Activated naive CD4-positive, alpha-beta T cell treated with anti-CD3 and anti-CD28 coated beads, Interleukin-2, amount 50 U/mL, for 16 hours (primary cell): ENCODE measurements around the gene NSFL1C.
"Not testable (repeated sequence)": the region's sequence is repeated elsewhere in the genome, so short reads cannot be mapped to it uniquely, and the experiment has no call there.

Experiments
- DNase-seq: peaks from one replicate; pipeline ENCODE4 v3.0.0-alpha.2; 2020

Gene NSFL1C

DNA sequence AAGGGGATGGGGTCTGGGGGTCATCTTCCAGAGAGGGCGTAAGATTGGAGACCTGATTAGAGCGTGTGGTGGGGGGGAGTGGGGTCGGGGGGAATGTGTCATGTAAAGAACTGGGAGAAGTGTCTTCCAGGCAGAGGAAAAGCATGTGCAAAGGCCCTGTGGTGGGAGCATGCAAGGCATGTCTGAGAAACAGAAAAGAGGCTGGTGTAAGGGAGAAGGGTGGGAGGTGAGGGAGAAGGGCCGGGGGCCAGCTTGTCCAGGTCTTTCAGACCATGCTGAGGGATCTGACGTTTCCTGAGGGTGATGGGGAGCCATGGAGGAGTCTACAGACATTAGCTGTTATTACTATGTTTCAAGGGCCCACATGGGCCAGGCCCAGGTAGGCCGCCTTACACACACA is 43.4 kb downstream of the NSFL1C start:
- DNase-seq = no peak

DNA sequence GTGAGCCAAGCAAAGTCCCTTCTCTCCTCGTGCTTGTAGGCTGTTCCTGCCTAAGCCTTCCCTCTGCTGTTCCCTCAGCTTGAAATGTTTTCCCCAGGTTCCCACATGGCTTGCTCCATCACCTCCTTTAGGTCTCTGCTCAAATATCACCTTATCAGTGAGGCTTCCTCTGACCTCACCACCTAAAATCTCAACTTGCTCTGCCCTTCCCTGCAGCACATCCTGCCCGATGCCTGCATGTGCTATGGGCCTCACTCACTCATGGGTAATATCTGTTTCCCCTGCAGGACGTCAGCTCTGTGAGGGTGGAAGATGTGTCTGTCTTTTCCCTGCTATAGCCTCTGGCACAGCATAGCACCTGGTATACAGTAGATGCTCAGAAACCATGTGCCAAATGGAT is 43.9 kb downstream of the NSFL1C start:
- no peak for DNase-seq

DNA sequence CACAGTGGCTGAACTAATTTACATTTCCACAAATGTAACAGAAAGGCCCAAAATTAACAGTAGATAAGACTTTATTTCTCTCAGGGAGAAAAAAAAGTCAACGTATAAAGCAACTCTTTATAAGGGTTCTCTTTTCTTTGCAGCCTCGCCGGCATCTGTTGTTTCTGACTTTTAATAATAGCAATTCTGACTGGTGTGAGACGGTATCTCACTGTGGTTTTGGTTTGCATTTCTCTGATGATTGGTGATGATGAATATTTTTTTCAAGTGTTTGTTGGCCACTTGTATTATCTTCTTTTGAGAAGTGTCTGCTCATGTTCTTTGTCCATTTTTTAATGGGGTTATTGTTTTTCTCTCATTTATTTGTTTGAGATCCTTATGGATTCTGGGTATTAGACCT is 46.6 kb downstream of the NSFL1C start:
- DNase-seq = no peak

DNA sequence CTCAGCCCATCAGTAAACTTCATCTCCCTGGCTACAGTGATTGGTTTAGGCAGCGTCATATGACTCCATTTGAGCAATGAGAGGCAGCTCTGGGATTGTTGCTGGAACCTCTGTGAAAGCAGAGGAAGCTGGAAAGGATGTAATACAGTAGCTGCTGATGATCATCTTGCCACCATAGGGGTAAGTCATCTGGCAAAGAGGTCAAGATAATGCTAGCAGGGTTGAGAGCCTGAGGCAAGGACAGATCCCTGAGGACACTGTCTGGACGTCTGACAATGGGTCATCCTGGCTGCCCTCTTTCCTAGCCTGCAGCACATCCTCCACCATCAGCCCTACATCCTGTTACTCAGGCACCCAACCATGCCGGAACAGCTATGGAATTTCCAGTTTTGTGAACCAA is 48.3 kb downstream of the NSFL1C start:
- DNase-seq = no peak

DNA sequence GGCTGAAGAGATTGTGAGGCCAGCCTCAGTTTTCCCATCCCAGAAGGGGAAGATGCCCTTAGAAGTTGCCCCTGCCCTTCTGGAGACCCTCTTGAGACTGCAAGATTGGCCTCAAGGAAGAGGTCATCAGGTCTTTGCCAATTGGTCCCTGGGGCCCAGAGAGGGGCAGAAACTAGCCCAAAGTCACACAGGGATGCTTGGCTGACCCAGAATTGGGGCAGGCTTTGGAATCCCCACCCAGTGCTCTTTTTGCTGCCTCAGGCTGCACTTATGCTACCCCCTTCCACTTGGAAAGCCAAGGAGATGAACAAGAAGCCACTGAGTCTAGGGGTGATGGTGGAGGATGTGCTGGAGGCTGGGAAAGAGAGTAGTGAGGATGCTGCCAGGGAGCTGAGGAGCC is 48.9 kb downstream of the NSFL1C start:
- no peak for DNase-seq

DNA sequence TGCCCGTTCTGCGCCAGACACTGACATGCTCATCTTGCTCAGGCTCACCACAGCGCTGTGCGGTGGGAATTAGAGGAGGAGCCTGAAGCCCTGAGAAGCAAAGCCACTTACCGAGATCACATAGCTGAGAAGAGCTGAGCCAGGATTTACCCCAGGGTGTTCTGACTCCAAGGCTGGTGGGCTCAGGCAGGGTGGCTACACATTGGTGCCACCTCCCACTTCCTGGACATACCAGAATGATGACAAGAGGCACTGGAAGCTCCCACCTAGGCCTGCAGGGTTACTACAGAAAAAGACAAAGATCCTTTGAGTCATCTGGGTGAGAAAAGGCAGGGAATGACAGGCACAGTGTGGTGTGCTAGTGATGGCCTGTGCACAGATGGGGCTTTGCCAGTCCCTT is 49.4 kb downstream of the NSFL1C start:
- no peak for DNase-seq

DNA sequence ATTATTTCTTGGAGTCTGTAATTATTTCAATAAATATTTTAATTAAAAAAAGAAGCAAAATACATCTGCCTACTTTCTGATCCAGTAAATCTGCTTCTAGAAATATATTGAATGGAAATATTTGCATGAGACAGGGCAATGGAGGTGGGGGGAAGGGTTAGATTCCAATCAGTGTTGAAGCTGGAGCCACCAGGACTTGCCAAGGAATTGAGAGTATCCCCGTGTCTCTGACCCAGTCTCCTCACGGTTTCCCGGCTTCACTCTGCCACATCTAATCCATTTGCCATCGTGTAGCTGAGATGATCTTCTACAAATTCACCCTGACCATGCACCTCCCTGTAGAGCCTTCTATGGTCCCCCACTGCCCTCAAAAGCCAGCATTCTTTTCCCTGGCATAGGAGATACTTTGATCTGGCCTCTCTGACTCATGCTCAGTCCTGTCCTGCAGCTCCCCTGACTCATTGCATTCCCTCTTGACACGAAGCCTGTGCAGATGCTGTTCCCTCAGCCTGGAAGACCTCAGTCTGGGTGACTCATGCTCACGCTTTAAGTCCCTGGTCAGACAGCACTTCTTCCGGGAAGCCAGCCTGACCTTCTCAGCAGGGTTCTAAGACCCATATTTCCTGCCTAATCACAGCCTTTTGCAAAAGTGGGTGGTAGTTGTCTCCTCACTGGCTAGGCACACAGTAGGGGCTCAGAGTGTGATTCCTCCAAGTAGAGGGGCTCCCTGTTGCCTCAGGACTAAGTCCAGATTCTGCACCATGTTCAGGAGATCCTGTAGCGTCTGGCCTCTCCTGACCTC is 50.8 kb downstream of the NSFL1C start:
- DNase-seq = no peak

DNA sequence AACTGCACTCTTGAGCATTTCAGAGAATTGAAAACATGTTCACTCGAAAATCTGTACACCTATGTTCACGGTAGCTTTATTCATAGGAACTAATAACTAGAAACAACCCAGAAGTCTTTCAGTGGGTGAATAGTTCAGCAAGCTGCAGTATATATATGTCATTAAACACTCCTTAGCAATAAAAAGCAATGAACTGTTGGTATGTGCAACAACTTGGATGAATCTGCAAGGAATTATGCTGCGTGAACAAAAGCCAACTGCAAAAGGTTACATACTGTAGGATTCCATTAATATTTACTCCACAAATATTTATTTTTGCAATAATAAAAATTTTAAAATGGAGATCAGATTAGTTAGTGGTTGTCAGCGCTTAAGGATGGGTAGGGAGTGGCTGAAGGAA is 51.7 kb downstream of the NSFL1C start:
- no peak for DNase-seq

DNA sequence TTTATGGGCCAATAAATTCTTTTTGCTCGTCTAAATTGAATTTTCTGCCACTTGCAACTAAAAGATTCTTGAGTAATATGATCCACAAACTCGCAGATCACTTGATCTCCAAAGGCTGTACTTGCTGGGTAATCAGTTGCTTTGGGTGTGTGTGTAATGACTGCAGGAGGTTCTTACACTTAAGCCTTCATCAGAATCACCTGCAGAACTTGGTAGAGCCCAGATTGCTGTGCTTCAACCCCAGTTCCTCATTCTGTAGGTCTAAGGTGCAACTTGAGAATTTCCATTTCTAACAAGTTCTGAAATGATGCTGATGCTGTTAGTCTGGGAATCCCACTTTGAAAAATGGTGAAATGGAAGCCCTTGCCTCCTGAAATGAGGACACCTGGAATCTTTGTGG is 60.8 kb downstream of the NSFL1C start:
- no peak for DNase-seq

DNA sequence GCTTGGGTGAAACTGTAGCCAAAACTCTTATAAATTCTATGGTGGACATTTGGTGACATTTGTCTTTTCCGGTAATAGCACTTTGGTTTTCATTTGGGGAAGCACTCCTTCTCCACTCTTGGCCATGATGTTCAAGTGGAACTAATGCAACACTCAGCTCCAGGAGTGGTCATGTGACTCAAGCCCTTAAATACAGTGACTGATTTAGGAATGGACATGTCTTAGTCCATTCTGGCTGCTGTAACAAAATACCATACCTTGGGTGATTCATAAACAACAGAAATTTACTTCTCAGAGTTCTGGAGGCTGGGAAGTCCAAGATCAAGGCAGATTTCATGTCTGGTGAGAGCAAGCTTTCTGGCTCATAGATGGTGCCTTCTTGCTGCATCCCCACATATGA is 63.0 kb downstream of the NSFL1C start:
- DNase-seq = no peak

DNA sequence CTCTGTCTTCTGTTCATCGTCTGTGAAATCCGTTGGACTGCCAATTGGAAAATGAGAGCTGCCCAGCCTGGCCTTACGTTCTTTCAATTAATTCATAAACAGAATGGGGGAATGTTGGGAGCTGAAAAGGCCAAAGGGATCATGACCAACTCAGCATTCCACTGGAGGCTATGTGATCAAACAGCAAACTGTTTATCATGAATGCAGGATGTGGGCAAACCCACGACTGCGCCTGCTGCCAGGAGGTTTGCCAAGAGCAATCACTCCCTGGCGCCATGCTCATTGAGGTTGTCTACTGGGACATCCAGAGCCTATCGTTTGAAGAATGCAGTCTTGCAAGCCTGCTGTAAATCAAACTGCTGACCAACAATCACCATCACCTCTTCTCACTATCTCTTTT is 64.5 kb downstream of the NSFL1C start:
- DNase-seq = no peak

DNA sequence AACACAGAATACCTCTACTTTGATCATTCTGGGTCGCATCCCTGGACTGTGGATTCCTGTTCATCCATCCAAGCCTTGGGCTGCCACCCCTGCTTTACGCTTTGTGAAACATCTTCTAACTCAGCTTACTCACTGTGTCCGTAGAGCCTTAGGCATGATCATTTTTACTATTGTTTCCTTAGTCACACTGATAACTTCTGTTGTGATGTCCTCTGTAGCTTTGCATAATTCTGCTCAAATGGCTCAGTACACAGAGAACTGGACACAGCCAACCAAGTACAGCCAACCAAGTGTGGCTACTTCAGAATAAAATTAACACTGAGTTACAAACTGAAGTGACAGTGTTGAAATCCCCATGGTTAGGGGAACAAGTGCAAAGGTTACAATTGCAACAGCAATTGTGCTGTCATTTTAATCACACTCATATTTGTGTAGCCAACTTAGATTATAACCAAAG is 65.2 kb downstream of the NSFL1C start:
- DNase-seq = no peak

DNA sequence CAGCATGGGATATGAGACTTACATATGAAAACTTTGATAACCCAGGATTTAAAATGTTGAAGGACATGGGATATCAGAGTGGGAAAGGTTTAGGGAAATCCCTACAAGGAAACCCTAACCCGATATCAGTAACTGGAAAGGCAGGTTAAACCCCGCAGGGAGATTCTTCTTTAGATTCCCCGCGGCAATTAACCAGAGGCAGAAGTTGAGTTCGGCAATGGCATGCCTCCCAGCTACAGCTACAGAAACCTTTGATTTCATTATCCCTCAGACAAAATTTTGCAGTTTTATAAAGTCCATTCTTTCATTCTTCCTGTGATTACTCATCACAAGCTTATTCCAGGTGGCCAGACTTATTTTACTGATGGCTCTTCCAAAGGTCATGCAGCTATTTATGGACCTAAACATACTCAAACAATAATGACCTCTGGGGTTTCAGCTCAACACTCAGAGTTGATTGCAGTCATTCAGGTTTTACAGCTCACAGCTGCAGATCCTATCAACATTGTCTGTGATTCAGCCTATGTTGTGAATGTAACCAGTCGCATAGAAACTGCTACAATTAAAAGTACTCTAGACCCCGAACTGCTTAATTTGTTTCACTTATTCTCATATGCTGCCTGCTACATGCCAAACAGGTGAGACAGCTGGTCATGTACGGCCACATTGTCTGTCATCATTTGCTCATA is 66.8 kb downstream of the NSFL1C start:
- DNase-seq = not testable (repeated sequence)

DNA sequence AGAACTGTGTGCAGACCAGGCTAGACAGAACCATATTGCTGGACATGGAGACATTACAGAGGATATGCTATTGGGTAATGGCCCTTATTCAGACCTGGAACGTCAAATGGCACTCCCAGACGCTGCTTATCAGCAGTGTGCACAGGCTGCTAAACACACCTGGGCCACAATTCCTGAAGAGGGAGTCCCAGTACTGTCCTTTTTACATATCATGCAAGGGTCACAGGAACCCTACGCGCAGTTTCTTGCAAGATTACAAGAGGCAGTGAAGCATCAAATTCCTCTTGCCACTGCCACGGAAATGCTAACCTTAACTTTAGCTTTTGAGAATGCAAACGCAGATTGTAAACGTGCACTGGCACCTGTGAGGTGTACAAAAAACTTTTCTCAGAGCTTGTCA is 68.5 kb downstream of the NSFL1C start:
- DNase-seq = not testable (repeated sequence)

DNA sequence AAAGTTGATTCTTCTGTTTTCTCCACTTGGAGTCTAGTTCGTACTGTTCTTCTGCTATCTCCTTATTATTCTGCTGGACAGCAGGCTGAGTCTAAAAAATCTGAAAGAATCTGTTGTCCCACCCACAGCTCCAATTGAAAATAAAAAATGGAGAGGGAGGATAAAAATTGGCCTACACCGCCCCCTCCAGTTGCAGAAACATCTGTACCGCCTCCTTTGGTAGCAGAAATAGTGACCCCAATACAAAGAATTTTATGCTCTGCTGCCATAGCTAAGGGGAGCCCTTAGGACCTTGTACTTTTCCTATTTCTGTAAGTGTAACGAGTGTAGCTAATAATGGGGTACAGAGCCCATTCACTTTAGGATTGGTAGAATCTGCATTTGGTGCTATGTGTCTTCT is 68.9 kb downstream of the NSFL1C start:
- no peak for DNase-seq

DNA sequence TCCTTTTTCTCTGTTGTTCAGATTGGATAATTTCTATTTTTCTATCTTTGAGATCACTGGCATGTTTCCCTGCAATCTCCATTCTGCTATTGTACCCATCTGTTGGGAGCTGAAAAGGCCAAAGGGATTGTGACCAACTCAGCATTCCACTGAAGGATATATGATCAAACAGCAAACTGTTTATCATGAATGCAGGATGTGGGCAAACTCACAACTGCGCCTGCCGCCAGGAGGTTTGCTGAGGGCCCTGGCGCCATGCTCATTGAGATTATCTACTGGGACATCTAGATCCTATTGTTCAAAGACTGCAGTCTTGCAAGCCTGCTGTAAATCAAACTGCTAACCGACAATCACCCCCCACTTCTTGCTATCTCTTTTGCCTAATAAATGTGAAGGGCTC is 69.9 kb downstream of the NSFL1C start:
- no peak for DNase-seq

DNA sequence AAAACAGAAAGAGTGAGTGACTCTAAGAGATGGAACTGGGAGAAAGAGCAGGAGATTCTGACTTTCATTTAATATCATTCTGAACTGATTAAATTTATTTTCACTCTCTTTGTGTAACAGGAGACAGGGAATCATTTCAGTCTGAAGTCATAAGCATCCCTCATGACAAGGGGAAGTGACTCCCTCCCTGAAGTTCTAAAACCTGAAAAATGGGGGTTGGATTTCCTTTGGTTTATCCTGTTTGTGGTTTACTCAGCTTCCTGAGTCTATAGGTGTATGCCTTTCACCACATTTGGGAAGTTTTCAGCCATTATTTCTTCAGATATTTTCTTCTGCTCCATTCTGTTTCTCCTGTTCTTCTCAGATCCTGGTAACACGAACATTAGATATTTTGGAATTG is 70.4 kb downstream of the NSFL1C start:
- DNase-seq = no peak

DNA sequence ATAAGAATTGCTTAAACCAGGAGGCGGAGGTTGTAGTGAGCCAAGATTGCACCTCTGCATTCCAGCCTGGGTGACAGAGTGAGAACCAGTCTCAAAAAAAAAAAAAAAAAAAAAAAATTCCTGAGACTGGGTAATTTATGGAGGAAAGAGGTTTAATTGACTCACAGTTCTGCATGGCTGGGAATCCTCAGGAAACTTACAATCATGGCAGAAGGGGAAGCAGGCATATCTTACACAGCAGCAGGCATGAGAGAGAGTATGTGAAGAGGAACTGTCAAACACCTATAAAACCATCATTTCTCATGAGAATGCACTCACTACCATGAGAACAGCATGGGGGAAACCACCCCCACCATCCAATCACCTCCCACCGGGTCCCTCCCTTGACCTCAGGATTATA is 72.0 kb downstream of the NSFL1C start:
- no peak for DNase-seq

DNA sequence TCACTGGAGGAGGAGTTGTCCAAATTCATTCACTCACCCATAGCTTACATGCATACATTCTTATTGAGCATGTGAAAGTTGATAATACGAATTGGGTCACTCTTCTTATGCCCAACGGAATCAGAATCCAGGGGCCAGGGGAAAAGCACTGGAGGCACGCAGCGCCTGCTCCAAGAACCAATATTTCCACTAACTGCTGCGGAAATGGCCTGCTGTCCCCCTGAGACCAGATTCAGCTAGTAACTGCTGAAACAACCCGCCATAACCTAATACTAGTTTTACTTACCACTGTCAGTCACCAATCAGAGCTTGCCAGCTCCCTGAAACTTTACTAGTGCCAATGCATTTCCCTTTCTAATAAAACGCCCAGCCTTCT is 73.2 kb downstream of the NSFL1C start:
- no peak for DNase-seq

DNA sequence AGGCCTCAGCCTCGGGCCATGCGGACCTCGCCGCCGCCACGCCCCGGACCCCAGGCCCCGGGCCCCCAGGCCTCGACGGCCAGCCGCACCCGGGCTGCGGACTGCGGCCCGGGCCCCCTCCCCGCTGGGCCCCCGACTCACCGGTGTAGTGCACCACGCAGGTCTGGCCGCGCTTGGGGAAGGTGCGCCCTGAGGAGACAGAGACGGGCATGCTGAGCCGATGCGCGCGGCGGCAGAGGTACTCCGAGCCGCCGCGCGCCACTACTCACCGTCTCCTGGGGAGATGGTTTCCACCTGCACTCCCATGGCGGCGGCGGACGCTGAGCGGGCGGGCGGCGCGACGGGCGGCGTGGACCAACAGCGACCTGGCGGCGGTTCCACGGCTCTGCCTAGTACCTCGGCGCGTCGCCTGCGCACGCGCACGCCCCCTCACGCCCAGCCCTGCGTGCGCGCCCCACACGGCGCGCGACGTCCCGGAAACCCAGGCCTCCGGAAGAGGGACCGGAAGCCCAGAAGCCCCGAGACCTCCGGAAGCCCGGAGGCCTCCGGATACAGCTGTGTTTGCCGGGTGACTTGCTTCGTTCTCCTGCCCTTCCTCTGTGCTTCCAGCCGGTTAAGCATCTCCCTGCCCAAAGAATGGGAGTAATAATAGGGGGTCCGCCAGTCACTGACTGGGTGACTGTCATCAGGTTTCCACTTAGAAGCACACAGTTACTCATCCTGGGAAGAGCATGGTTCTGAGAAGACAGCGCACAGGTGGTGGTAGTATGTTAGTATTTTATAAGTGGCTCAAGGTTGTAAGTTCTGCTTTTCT is 73.7 kb downstream of the NSFL1C start, which contains the start of gene FKBP1A:
Gene FKBP1A (minus strand): TSS at position 362 of the 814 bp plus-strand sequence. CDS start 56 bp downstream, at position 306.
- peak; percentile 91 for DNase-seq

DNA sequence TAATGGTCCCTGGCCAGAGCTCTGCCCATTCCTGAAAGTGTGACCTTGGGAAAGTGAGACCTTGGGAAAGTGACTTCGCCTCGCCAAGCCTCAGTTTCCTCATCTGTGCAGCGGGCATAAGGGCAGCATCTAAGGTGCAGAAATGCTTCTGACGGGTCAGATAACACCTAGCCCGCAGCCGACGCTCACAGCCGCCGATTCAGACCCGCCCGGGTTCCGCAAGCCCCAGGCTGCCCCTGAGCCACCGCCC is 74.3 kb downstream of the NSFL1C start:
- no peak for DNase-seq
